Smooth muscle cell (in vitro differentiated cells): Measurements from ENCODE around the gene NCKAP5. TPM values are rescaled to one million over a fixed set of nuclear protein-coding genes. Genes with fewer than 3 reads are reported as not detected.

Experiments
- DNase-seq: peaks from one replicate; lab custom pipeline; 2025; ENCODE audit not compliant: unreplicated experiment; lab: John Stamatoyannopoulos, UW
- H2AFZ ChIP-seq: fragments of 200-600 bp; sonication (generic); 2 replicates; pipeline ENCODE4 v1.6.0; 2016; ENCODE audit warnings: antibody characterized with exemption, low read depth, mild to moderate bottlenecking
- H3F3A ChIP-seq: fragments of 200-600 bp; sonication (generic); 2 replicates; pipeline ENCODE4 v1.6.0; 2017; ENCODE audit warnings: antibody characterized with exemption, low read depth
- H3K27ac ChIP-seq: fragments of 200-600 bp; sonication (generic); 2 replicates; pipeline ENCODE4 v1.5.1; 2016; ENCODE audit warnings: low read depth, mild to moderate bottlenecking
- H3K27me3 ChIP-seq: fragments of 200-600 bp; sonication (generic); 2 replicates; pipeline ENCODE4 v1.6.1; 2016; ENCODE audit warnings: low read depth, mild to moderate bottlenecking
- H3K36me3 ChIP-seq: fragments of 200-600 bp; sonication (generic); 2 replicates; pipeline ENCODE4 v1.5.1; 2016; ENCODE audit warnings: low read depth
- H3K4me1 ChIP-seq: fragments of 200-600 bp; sonication (generic); 2 replicates; pipeline ENCODE4 v1.5.1; 2016; ENCODE audit warnings: low read depth
- H3K4me2 ChIP-seq: fragments of 200-600 bp; sonication (generic); 2 replicates; pipeline ENCODE4 v1.6.0; 2016; ENCODE audit warnings: mild to moderate bottlenecking
- H3K4me3 ChIP-seq: fragments of 200-600 bp; sonication (generic); 2 replicates; pipeline ENCODE4 v1.5.1; 2016; ENCODE audit warnings: mild to moderate bottlenecking
- H3K79me2 ChIP-seq: fragments of 200-600 bp; sonication (generic); 2 replicates; pipeline ENCODE4 v1.6.0; 2016; ENCODE audit warnings: low read depth, mild to moderate bottlenecking
- H3K9ac ChIP-seq: fragments of 200-600 bp; sonication (generic); 2 replicates; pipeline ENCODE4 v1.6.0; 2016; ENCODE audit warnings: low read depth
- H3K9me3 ChIP-seq: fragments of 200-600 bp; sonication (generic); replicated peaks from 2 replicates; pipeline ENCODE4 v1.5.1; 2016; ENCODE audit warnings: low read depth
- H4K20me1 ChIP-seq: fragments of 200-600 bp; sonication (generic); 2 replicates; pipeline ENCODE4 v1.6.0; 2016; ENCODE audit warnings: low read depth
- WGBS: methylation state at CpG from one replicate; pipeline ENCODE4 v1.1.7; 2016; ENCODE audit warnings: low lambda C conversion rate; 5-methylcytosine and 5-hydroxymethylcytosine counted together
- polyA plus RNA-seq: library from polyadenylated mRNA; unstranded; fragments of >200 nt; fragmentation: Nextera tagmentation; extraction: Ambion mirVana; gene quantifications from 2 replicates; pipeline ENCODE4 v1.2.1, GENCODE V29; 2016
- total RNA-seq: library from RNA; depleted of rRNA; stranded (reverse); fragments of >200 nt; gene quantifications from 2 replicates; pipeline ENCODE4 v1.2.3, GENCODE V29; 2014
- TF ChIP-seq, protein P1 (sequence below): fragments of 200-600 bp; sonication (generic); IDR thresholded peaks from 2 replicates; pipeline ENCODE4 v1.5.1; 2017; ENCODE audit warnings: borderline replicate concordance, mild to moderate bottlenecking, antibody characterized with exemption; ENCODE audit not compliant: insufficient read depth, poor library complexity, severe bottlenecking

The NCKAP5 gene
- total and polyA plus RNA-seq, 2 experiments from 2014 or later: 4.6 to 9.5 TPM

GRCh38 chr2:132734961-132735360 is 833.3 kb downstream of the NCKAP5 start:
- TF ChIP-seq, protein P1, sequence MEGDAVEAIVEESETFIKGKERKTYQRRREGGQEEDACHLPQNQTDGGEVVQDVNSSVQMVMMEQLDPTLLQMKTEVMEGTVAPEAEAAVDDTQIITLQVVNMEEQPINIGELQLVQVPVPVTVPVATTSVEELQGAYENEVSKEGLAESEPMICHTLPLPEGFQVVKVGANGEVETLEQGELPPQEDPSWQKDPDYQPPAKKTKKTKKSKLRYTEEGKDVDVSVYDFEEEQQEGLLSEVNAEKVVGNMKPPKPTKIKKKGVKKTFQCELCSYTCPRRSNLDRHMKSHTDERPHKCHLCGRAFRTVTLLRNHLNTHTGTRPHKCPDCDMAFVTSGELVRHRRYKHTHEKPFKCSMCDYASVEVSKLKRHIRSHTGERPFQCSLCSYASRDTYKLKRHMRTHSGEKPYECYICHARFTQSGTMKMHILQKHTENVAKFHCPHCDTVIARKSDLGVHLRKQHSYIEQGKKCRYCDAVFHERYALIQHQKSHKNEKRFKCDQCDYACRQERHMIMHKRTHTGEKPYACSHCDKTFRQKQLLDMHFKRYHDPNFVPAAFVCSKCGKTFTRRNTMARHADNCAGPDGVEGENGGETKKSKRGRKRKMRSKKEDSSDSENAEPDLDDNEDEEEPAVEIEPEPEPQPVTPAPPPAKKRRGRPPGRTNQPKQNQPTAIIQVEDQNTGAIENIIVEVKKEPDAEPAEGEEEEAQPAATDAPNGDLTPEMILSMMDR: no peak
- Histone ChIP-seq H3K4me3 (no peak overlapping the region), H3K79me2 (no peaks in the 10 kb centered on the region), H3K4me2 (no peak overlapping the region), H4K20me1 (no peaks in the 10 kb centered on the region), H3K27me3 (no peaks in the 10 kb centered on the region), H3K27ac (no peak overlapping the region), H3K36me3 (no peaks in the 10 kb centered on the region), H3K9ac (no peak overlapping the region), H3F3A (no peaks in the 10 kb centered on the region), H3K4me1 (no peaks in the 10 kb centered on the region), H2AFZ (no peak overlapping the region), H3K9me3 (no peaks in the 10 kb centered on the region)
- DNase-seq: no peak
- WGBS: 96% methylated on average over 3 of the region's 3 CpGs

DNA sequence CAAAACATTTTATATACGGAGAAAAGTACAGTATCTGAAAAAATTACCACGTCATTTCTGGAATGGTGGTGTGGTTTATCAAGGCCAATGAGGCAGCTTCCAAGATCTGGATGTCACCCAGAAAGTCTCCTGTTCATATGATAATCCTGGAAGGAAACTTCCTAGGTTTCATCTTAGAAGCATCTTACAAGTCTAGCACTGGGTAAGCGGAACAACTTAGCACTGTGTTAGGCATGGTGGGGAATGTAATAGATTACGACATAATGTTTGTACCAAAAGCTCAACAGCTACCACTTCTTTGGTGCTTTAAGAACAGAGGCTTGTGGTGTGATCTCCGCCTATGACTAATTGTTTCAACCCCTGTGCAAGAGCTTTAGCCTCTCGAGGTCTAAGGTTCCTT is 835.2 kb downstream of the NCKAP5 start:
- Histone ChIP-seq H3K79me2 (no peaks in the 10 kb centered on the region), H3K4me2 (no peak overlapping the region), H3K27me3 (no peaks in the 10 kb centered on the region), H2AFZ (no peak overlapping the region), H3K36me3 (no peaks in the 10 kb centered on the region), H3K9me3 (no peaks in the 10 kb centered on the region), H3K4me1 (no peaks in the 10 kb centered on the region), H3K9ac (no peak overlapping the region), H3K4me3 (no peak overlapping the region), H3F3A (no peaks in the 10 kb centered on the region), H3K27ac (no peak overlapping the region), H4K20me1 (no peaks in the 10 kb centered on the region)
- 68% methylated on average over 6 of the region's 6 CpGs for WGBS
- TF ChIP-seq, protein P1: no peak
- no peak for DNase-seq

DNA sequence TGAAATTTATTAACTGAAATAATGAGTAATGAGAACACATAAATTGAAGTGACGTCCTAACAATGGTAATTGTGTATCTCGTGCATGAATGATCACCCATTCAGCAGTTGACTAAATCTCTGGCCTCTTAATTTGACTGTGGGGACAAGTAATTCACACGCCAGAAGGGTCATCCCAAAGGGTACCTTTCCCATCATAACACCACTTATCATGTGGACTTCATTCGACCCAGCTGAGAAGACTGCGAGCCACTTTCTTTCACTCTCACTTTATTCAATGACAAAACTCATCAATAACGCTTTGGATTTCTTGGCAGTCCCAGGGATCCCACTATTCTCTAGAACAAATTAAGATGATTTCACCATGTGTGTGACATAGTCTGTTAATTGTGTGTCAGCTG is 835.6 kb downstream of the NCKAP5 start:
- 93% methylated on average over 6 of the region's 6 CpGs for WGBS
- no peak overlapping the region for H3K4me2 ChIP-seq
- DNase-seq: no peak
- H3K27me3 ChIP-seq: no peaks in the 10 kb centered on the region
- no peaks in the 10 kb centered on the region for H4K20me1 ChIP-seq
- no peaks in the 10 kb centered on the region for H3K4me1 ChIP-seq
- no peak overlapping the region for H3K27ac ChIP-seq
- H3K79me2 ChIP-seq: no peaks in the 10 kb centered on the region
- H3F3A ChIP-seq: no peaks in the 10 kb centered on the region
- H3K9me3 ChIP-seq: no peaks in the 10 kb centered on the region
- no peaks in the 10 kb centered on the region for H3K36me3 ChIP-seq
- TF ChIP-seq, protein P1: no peak
- no peak overlapping the region for H3K9ac ChIP-seq
- H3K4me3 ChIP-seq: no peak overlapping the region
- no peak overlapping the region for H2AFZ ChIP-seq

DNA sequence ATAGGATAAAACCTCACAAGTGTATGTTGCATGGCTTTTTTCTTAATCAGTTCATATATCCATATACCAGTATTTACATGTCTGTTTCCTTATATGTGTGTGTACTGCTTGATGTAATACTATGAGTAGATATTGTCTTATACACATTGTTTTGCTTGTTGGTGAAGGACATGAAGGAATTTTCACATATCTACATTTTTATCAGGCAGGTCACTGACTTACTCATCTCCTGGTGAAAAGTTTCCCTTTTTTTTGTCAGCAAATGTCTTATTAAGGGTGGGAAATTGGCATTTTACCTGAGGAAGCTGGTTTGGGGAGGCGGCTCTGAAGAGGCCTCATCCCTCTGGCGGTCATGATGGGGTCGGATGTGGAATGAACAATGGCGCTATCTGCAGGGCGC is 836.8 kb downstream of the NCKAP5 start:
- no peak overlapping the region for H3K4me2 ChIP-seq
- H3K27ac ChIP-seq: no peak overlapping the region
- no peaks in the 10 kb centered on the region for H3K4me1 ChIP-seq
- H3K79me2 ChIP-seq: no peaks in the 10 kb centered on the region
- no peaks in the 10 kb centered on the region for H3K27me3 ChIP-seq
- no peaks in the 10 kb centered on the region for H3K9me3 ChIP-seq
- DNase-seq: no peak
- no peak overlapping the region for H2AFZ ChIP-seq
- H3K9ac ChIP-seq: no peak overlapping the region
- no peaks in the 10 kb centered on the region for H3F3A ChIP-seq
- H3K4me3 ChIP-seq: no peak overlapping the region
- no peaks in the 10 kb centered on the region for H4K20me1 ChIP-seq
- no peaks in the 10 kb centered on the region for H3K36me3 ChIP-seq
- 94% methylated on average over 5 of the region's 5 CpGs for WGBS
- TF ChIP-seq, protein P1: no peak
